Smooth muscle cell (in vitro differentiated cells): ENCODE measurements around the gene ALDOB. TPM values are rescaled to one million over a fixed set of nuclear protein-coding genes. Genes with fewer than 3 reads are reported as not detected.

ENCODE experiments used
- DNase-seq: peaks from one replicate; lab custom pipeline; 2025; ENCODE audit not compliant: unreplicated experiment; lab: John Stamatoyannopoulos, UW
- H2AFZ ChIP-seq: fragments of 200-600 bp; sonication (generic); 2 replicates; pipeline ENCODE4 v1.6.0; 2016; ENCODE audit warnings: antibody characterized with exemption, low read depth, mild to moderate bottlenecking
- H3F3A ChIP-seq: fragments of 200-600 bp; sonication (generic); 2 replicates; pipeline ENCODE4 v1.6.0; 2017; ENCODE audit warnings: antibody characterized with exemption, low read depth
- H3K27ac ChIP-seq: fragments of 200-600 bp; sonication (generic); 2 replicates; pipeline ENCODE4 v1.5.1; 2016; ENCODE audit warnings: low read depth, mild to moderate bottlenecking
- H3K27me3 ChIP-seq: fragments of 200-600 bp; sonication (generic); 2 replicates; pipeline ENCODE4 v1.6.1; 2016; ENCODE audit warnings: low read depth, mild to moderate bottlenecking
- H3K36me3 ChIP-seq: fragments of 200-600 bp; sonication (generic); 2 replicates; pipeline ENCODE4 v1.5.1; 2016; ENCODE audit warnings: low read depth
- H3K4me1 ChIP-seq: fragments of 200-600 bp; sonication (generic); 2 replicates; pipeline ENCODE4 v1.5.1; 2016; ENCODE audit warnings: low read depth
- H3K4me2 ChIP-seq: fragments of 200-600 bp; sonication (generic); 2 replicates; pipeline ENCODE4 v1.6.0; 2016; ENCODE audit warnings: mild to moderate bottlenecking
- H3K4me3 ChIP-seq: fragments of 200-600 bp; sonication (generic); 2 replicates; pipeline ENCODE4 v1.5.1; 2016; ENCODE audit warnings: mild to moderate bottlenecking
- H3K79me2 ChIP-seq: fragments of 200-600 bp; sonication (generic); 2 replicates; pipeline ENCODE4 v1.6.0; 2016; ENCODE audit warnings: low read depth, mild to moderate bottlenecking
- H3K9ac ChIP-seq: fragments of 200-600 bp; sonication (generic); 2 replicates; pipeline ENCODE4 v1.6.0; 2016; ENCODE audit warnings: low read depth
- H3K9me3 ChIP-seq: fragments of 200-600 bp; sonication (generic); replicated peaks from 2 replicates; pipeline ENCODE4 v1.5.1; 2016; ENCODE audit warnings: low read depth
- H4K20me1 ChIP-seq: fragments of 200-600 bp; sonication (generic); 2 replicates; pipeline ENCODE4 v1.6.0; 2016; ENCODE audit warnings: low read depth
- WGBS: methylation state at CpG from one replicate; pipeline ENCODE4 v1.1.7; 2016; ENCODE audit warnings: low lambda C conversion rate; 5-methylcytosine and 5-hydroxymethylcytosine counted together
- polyA plus RNA-seq: library from polyadenylated mRNA; unstranded; fragments of >200 nt; fragmentation: Nextera tagmentation; extraction: Ambion mirVana; gene quantifications from 2 replicates; pipeline ENCODE4 v1.2.1, GENCODE V29; 2016
- small RNA-seq: library from RNA; depleted of rRNA; stranded (forward); fragments of <200 nt; gene quantifications from one replicate; pipeline ENCODE3, GENCODE V24; 2014
- total RNA-seq: library from RNA; depleted of rRNA; stranded (reverse); fragments of >200 nt; gene quantifications from 2 replicates; pipeline ENCODE4 v1.2.3, GENCODE V29; 2014
- TF ChIP-seq, protein P1 (sequence below): fragments of 200-600 bp; sonication (generic); IDR thresholded peaks from 2 replicates; pipeline ENCODE4 v1.5.1; 2017; ENCODE audit warnings: borderline replicate concordance, mild to moderate bottlenecking, antibody characterized with exemption; ENCODE audit not compliant: insufficient read depth, poor library complexity, severe bottlenecking

ALDOB gene
- total and polyA plus RNA-seq, 2 experiments from 2014 or later: not detected

DNA sequence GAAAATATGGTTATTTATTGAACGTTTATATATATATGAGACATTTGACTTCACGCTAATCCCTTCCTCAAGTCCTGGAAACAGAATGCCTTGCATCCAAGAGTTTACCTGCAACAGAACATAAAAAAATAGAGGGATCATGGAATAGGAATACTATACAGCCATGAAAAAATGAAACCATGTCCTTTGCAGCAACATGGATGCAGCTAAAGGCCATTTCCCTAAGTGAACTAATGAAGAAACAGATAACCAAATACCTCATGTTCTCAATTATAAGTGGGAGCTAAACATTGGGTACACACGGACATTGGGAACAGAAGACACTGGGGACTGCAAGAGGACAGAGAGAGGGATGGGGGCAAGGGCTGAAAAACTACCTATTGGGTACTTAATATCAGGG lies 63.8 kb downstream of the ALDOB start:
- TF ChIP-seq, protein P1, sequence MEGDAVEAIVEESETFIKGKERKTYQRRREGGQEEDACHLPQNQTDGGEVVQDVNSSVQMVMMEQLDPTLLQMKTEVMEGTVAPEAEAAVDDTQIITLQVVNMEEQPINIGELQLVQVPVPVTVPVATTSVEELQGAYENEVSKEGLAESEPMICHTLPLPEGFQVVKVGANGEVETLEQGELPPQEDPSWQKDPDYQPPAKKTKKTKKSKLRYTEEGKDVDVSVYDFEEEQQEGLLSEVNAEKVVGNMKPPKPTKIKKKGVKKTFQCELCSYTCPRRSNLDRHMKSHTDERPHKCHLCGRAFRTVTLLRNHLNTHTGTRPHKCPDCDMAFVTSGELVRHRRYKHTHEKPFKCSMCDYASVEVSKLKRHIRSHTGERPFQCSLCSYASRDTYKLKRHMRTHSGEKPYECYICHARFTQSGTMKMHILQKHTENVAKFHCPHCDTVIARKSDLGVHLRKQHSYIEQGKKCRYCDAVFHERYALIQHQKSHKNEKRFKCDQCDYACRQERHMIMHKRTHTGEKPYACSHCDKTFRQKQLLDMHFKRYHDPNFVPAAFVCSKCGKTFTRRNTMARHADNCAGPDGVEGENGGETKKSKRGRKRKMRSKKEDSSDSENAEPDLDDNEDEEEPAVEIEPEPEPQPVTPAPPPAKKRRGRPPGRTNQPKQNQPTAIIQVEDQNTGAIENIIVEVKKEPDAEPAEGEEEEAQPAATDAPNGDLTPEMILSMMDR: no peak

More for the DNA sequence above, 63.8 kb downstream of the ALDOB start:
- no peak overlapping the region for H3K9ac ChIP-seq
- no peak overlapping the region for H3K4me3 ChIP-seq
- no peaks in the 10 kb centered on the region for H3K79me2 ChIP-seq
- no peaks in the 10 kb centered on the region for H3K27me3 ChIP-seq
- no peaks in the 10 kb centered on the region for H3K4me1 ChIP-seq
- no peak overlapping the region for H2AFZ ChIP-seq
- H3K9me3 ChIP-seq: no peaks in the 10 kb centered on the region
- 94% methylated on average over 3 of the region's 3 CpGs for WGBS
- peaks cover 4% of the 10 kb centered on the region for H3F3A ChIP-seq
- H3K4me2 ChIP-seq: no peak overlapping the region
- no peak overlapping the region for H3K27ac ChIP-seq
- no peaks in the 10 kb centered on the region for H4K20me1 ChIP-seq
- H3K36me3 ChIP-seq: no peaks in the 10 kb centered on the region
- no peak for DNase-seq

Small RNA genes within 50 kb of the gene (small RNA-seq; reads per million reads assigned to genes)
- gene AL353621.2: not detected

Other genes with a start within 250 kb of the ALDOB start
- gene BAAT, start 50.8 kb downstream of the ALDOB start, total RNA-seq: 0.04 TPM in 1 of 2 replicates, not detected in the other
- not detected in 2 replicates for gene BAAT, start 50.8 kb downstream of the ALDOB start, polyA plus RNA-seq
- gene MRPL50, start 37.2 kb downstream of the ALDOB start, total RNA-seq: 13.3 and 15.5 TPM in 2 replicates
- gene MRPL50, start 37.2 kb downstream of the ALDOB start, polyA plus RNA-seq: 13.7 and 14.1 TPM in 2 replicates
- gene ZNF189, start 36.9 kb downstream of the ALDOB start, total RNA-seq: 12.9 and 21.7 TPM in 2 replicates
- gene ZNF189, start 36.9 kb downstream of the ALDOB start, polyA plus RNA-seq: 2.7 and 3.2 TPM in 2 replicates
- 18.0 and 19.2 TPM in 2 replicates for gene RNF20, start 98.1 kb upstream of the ALDOB start, total RNA-seq
- gene RNF20, start 98.1 kb upstream of the ALDOB start, polyA plus RNA-seq: 12.8 and 18.6 TPM in 2 replicates
- gene PPP3R2, start 159.2 kb upstream of the ALDOB start, total RNA-seq: not detected in 2 replicates
- gene PPP3R2, start 159.2 kb upstream of the ALDOB start, polyA plus RNA-seq: not detected in 2 replicates